ENCODE results near the gene B4GALNT3.

B4GALNT3 gene

DNA sequence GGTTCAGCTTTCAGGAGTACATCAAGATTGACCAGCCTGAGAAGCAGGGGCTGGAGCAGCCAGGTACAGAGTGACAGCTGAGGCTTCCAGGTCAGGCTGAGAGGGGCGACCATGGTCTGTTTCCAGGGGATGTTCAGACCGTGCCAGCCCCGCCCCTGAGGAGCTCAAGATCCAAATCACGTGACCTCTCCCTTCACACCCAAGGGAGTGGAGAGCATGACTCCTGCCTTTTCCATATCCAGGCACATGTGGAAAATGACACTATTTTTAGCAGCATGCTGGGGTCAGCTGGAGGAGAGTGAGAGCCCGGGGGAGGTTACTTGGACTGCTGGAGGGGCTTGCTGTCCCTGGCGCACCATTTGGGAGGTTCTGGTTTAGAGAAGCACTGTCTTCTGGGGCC lies 92.7 kb downstream of the B4GALNT3 start:
- peaks cover 21 to 35% of the 10 kb centered on the region in 2 donors for H3K4me1 Mint-ChIP-seq (ENCODE audit: low read depth in 2 of 2)
- H3K27ac Mint-ChIP-seq: peak overlapping the region; percentile 24 to 78
- no peak for ATAC-seq (replicated peaks)

DNA sequence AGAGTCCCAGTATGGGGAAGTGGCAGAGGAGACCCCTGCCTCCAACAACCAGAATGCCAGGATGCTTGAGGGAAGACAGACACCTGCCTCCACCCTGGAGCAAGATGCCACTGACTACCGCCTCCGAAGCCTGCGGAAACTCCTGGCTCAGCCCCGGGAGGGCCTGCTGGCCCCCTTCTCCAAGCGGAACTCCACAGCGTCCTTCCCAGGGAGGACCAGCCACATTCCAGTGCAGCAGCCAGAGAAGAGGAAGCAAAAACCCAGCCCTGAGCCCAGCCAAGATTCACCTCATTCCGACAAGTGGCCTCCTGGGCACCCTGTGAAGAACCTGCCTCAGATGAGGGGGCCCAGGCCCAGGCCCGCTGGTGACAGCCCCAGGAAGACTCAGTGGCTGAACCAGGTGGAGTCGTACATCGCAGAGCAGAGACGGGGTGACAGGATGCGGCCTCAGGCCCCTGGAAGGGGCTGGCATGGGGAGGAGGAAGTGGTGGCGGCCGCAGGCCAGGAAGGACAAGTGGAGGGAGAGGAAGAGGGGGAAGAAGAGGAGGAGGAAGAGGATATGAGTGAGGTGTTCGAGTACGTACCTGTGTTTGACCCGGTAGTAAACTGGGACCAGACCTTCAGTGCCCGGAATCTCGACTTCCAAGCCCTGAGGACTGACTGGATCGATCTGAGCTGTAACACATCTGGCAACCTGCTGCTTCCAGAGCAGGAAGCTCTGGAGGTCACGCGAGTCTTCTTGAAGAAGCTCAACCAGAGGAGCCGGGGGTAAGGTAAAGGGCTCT lies 93.7 kb downstream of the B4GALNT3 start:
- Mint-ChIP-seq H3K4me1 (ENCODE audit: low read depth in 2 of 2) (peaks cover 21 to 35% of the 10 kb centered on the region in 2 donors), H3K4me3 (peak overlapping the region; percentile 30 to 86), H3K36me3 (ENCODE audit: insufficient read depth) (peaks cover 3% of the 10 kb centered on the region), H3K27me3 (no peaks in the 10 kb centered on the region), H3K9me3 (no peaks in the 10 kb centered on the region), H3K27ac (peak overlapping the region; percentile 24 to 96)
- ATAC-seq (replicated peaks) (peak; percentile 66), DNase-seq (peak in 1 of 3 experiments; percentile 37)

More for the DNA sequence above, 92.7 kb downstream of the B4GALNT3 start:
- peak overlapping the region in 1 of 2 donors; percentile 86 for H3K4me3 Mint-ChIP-seq
- H3K36me3 Mint-ChIP-seq (ENCODE audit: insufficient read depth): peaks cover 4% of the 10 kb centered on the region
- H3K27me3 Mint-ChIP-seq: no peaks in the 10 kb centered on the region
- H3K9me3 Mint-ChIP-seq: no peaks in the 10 kb centered on the region
- no peak for DNase-seq

- H3K36me3 Mint-ChIP-seq (ENCODE audit: insufficient read depth): peaks cover 3% of the 10 kb centered on the region
- H3K4me1 Mint-ChIP-seq (ENCODE audit: low read depth in 2 of 2): peaks cover 24 to 35% of the 10 kb centered on the region in 2 donors
- H3K4me3 Mint-ChIP-seq: peak overlapping the region; percentile 30 to 86
- H3K27me3 Mint-ChIP-seq: no peaks in the 10 kb centered on the region
- DNase-seq (no peak), ATAC-seq (replicated peaks) (no peak)
- peak overlapping the region; percentile 24 to 96 for H3K27ac Mint-ChIP-seq
- H3K9me3 Mint-ChIP-seq: no peaks in the 10 kb centered on the region
Observed at GRCh38 chr12:554001-554285, 94.2 kb downstream of the B4GALNT3 start.

DNA sequence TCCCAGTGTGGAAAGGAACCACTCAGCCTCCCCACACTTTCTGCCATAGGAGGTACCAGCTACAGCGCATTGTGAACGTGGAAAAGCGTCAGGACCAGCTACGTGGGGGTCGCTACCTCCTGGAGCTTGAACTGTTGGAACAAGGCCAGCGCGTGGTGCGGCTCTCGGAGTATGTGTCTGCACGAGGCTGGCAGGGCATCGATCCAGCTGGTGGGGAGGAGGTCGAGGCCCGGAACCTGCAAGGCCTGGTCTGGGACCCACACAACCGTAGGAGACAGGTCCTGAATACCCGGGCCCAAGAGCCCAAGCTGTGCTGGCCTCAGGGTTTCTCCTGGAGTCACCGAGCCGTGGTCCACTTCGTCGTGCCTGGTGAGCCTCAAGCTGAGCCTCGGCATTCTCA lies 96.8 kb downstream of the B4GALNT3 start:
- H3K4me3 Mint-ChIP-seq: no peak overlapping the region
- H3K27me3 Mint-ChIP-seq: no peaks in the 10 kb centered on the region
- peaks cover 24 to 36% of the 10 kb centered on the region in 2 donors for H3K4me1 Mint-ChIP-seq (ENCODE audit: low read depth in 2 of 2)
- ATAC-seq (replicated peaks) (no peak), DNase-seq (no peak)
- no peak overlapping the region for H3K27ac Mint-ChIP-seq
- no peaks in the 10 kb centered on the region for H3K9me3 Mint-ChIP-seq
- peaks cover 3% of the 10 kb centered on the region for H3K36me3 Mint-ChIP-seq (ENCODE audit: insufficient read depth)

DNA sequence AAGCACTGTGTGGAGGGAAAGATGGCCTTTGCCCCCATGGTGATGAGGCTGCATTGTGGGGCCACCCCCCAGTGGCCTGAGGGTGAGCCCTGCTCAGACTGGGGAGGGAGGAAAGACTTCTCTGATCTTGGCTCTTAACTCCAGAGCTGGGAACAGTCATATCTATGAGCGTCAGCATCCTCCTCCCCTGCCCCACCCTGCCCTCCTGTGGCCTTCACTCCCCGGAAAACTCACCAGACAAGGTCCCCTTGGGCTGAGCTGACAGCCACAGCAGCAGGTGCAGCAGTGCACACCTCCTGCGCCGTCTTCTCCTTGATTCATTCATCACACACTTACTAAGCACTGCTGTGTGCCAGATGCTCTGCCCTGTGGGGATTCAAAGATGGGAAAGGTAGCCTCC lies 98.8 kb downstream of the B4GALNT3 start:
- H3K27ac Mint-ChIP-seq: peak overlapping the region in 1 of 2 donors; percentile 42
- peaks cover 6% of the 10 kb centered on the region for H3K36me3 Mint-ChIP-seq (ENCODE audit: insufficient read depth)
- H3K4me1 Mint-ChIP-seq (ENCODE audit: low read depth in 2 of 2): peaks cover 27 to 33% of the 10 kb centered on the region in 2 donors
- H3K9me3 Mint-ChIP-seq: no peaks in the 10 kb centered on the region
- DNase-seq (no peak), ATAC-seq (replicated peaks) (no peak)
- H3K27me3 Mint-ChIP-seq: no peaks in the 10 kb centered on the region
- H3K4me3 Mint-ChIP-seq: no peak overlapping the region

DNA sequence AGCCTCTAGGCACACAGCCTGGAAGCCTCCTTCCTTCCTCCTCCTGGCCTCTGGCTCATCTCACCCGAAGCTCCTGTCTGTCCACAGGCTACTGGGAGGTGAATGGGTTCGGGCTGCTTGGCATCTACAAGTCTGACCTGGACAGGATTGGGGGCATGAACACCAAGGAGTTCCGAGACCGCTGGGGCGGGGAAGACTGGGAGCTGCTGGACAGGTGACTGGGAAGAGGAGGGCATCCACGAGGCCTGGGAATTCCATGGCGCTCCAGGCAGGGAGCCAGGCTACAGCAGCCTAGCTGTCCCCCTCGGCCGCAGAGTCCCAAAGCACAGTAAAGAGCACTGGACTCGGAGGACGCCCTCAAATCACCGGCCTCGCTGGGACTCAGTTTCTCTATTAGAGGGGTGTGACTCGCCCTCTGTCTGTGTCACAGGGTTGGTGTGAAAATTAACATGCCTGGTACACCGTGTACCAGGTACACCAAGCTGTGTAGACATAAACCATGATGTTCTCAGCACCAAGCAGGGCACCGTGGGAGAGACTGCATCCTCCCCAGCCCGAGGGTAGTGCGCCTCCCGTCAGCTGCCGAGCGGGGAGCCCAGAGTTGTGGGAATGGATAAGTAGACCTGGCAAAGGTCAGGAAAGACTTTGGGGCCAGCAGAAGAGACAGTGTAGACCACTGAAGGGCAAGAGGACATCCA lies 99.6 kb downstream of the B4GALNT3 start:
- ATAC-seq (replicated peaks) (no peak), DNase-seq (no peak)
- Mint-ChIP-seq H3K4me1 (ENCODE audit: low read depth in 2 of 2) (peaks cover 30 to 35% of the 10 kb centered on the region in 2 donors), H3K9me3 (no peaks in the 10 kb centered on the region), H3K4me3 (peak overlapping the region in 1 of 2 donors; percentile 11), H3K27me3 (no peaks in the 10 kb centered on the region), H3K27ac (peak overlapping the region; percentile 17 to 42), H3K36me3 (ENCODE audit: insufficient read depth) (peaks cover 3% of the 10 kb centered on the region)

- no peak for ATAC-seq (replicated peaks)
Observed at GRCh38 chr12:559906-560455, 100.2 kb downstream of the B4GALNT3 start.

DNA sequence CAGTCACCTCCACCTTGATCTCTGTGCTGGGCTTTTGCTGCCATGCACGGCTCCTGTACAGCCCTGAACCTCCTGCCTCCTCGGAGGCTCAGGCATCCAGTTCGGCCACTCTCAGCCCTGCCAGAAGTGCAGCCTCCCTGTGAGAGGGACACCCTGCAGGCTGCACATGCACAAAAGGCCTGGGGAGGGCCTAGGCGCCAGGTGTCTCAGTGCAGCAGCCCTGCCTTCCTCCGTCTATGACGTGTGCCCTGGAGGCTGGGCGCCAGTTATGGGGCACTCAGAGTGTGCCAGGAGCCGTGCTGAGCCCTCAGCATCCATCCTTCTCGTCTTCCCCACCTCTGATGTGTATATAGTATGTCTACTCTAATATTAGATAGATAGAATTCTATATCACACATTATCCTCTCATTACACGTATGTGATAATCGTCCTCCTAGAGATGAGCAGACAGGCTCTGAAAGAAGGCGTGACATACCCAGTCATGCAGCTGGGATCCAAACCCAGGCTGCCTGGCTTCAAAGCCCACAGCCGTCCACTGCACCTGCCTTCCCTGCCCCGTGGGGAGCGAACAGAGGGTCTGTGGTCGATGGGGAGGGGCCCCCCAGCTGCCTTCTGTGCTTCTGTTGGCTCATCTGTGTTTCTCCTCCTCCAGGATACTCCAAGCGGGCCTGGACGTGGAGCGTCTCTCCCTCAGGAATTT lies 101.1 kb downstream of the B4GALNT3 start:
- Mint-ChIP-seq H3K27me3 (no peaks in the 10 kb centered on the region), H3K4me3 (no peak overlapping the region), H3K4me1 (ENCODE audit: low read depth in 2 of 2) (peaks cover 42% of the 10 kb centered on the region in 2 donors), H3K36me3 (ENCODE audit: insufficient read depth) (peaks cover 3% of the 10 kb centered on the region), H3K9me3 (no peaks in the 10 kb centered on the region), H3K27ac (peak overlapping the region; percentile 28 to 39)
- ATAC-seq (replicated peaks): no peak
- DNase-seq: no peak

More at GRCh38 chr12:559906-560455, 100.2 kb downstream of the B4GALNT3 start:
- peaks cover 3% of the 10 kb centered on the region for H3K36me3 Mint-ChIP-seq (ENCODE audit: insufficient read depth)
- no peak for DNase-seq
- no peaks in the 10 kb centered on the region for H3K27me3 Mint-ChIP-seq
- peak overlapping the region in 1 of 2 donors; percentile 11 for H3K4me3 Mint-ChIP-seq
- H3K4me1 Mint-ChIP-seq (ENCODE audit: low read depth in 2 of 2): peaks cover 35 to 38% of the 10 kb centered on the region in 2 donors
- H3K27ac Mint-ChIP-seq: peak overlapping the region in 1 of 2 donors; percentile 42
- no peaks in the 10 kb centered on the region for H3K9me3 Mint-ChIP-seq

- H3K4me3 Mint-ChIP-seq: no peak overlapping the region
- ATAC-seq (replicated peaks): no peak
- H3K4me1 Mint-ChIP-seq (ENCODE audit: low read depth in 2 of 2): peaks cover 47 to 48% of the 10 kb centered on the region in 2 donors
- no peak for DNase-seq
- peaks cover 3% of the 10 kb centered on the region for H3K36me3 Mint-ChIP-seq (ENCODE audit: insufficient read depth)
- no peaks in the 10 kb centered on the region for H3K27me3 Mint-ChIP-seq
- H3K9me3 Mint-ChIP-seq: no peaks in the 10 kb centered on the region
- peak overlapping the region; percentile 28 to 39 for H3K27ac Mint-ChIP-seq
Observed at GRCh38 chr12:561391-561705, 101.6 kb downstream of the B4GALNT3 start.

GRCh38 chr12:561908-562593 lies 102.3 kb downstream of the B4GALNT3 start:
- H3K27ac Mint-ChIP-seq: peak overlapping the region; percentile 95 to 97
- peaks cover 3% of the 10 kb centered on the region for H3K36me3 Mint-ChIP-seq (ENCODE audit: insufficient read depth)
- no peaks in the 10 kb centered on the region for H3K27me3 Mint-ChIP-seq
- ATAC-seq (replicated peaks) (no peak), DNase-seq (no peak)
- peaks cover 54 to 55% of the 10 kb centered on the region in 2 donors for H3K4me1 Mint-ChIP-seq (ENCODE audit: low read depth in 2 of 2)
- H3K9me3 Mint-ChIP-seq: no peaks in the 10 kb centered on the region
- peak overlapping the region; percentile 81 to 83 for H3K4me3 Mint-ChIP-seq

DNA sequence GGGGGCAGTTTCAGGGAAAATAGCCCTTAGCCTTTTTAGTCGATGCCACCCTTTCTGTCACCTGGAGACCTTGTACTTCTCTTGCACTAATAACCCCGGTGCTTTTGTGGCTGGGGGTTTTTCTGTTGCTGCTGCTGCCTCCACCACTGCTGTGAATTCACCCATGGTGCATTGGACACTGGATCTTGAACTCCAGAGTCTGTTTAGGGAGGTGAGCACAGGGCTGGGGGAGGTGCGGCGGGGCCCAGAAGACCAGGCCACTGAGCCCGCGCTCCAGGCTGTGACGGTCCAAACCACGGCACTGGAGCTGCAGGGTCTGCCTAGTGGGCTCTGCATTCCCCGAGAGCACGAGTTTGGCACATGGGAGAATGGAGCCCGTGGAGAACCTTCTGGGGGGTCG lies 102.9 kb downstream of the B4GALNT3 start:
- no peaks in the 10 kb centered on the region for H3K9me3 Mint-ChIP-seq
- H3K4me1 Mint-ChIP-seq (ENCODE audit: low read depth in 2 of 2): peaks cover 55 to 58% of the 10 kb centered on the region in 2 donors
- H3K36me3 Mint-ChIP-seq (ENCODE audit: insufficient read depth): peaks cover 3% of the 10 kb centered on the region
- no peaks in the 10 kb centered on the region for H3K27me3 Mint-ChIP-seq
- ATAC-seq (replicated peaks): no peak
- no peak for DNase-seq
- peak overlapping the region; percentile 81 to 83 for H3K4me3 Mint-ChIP-seq
- H3K27ac Mint-ChIP-seq: peak overlapping the region; percentile 95 to 97

DNA sequence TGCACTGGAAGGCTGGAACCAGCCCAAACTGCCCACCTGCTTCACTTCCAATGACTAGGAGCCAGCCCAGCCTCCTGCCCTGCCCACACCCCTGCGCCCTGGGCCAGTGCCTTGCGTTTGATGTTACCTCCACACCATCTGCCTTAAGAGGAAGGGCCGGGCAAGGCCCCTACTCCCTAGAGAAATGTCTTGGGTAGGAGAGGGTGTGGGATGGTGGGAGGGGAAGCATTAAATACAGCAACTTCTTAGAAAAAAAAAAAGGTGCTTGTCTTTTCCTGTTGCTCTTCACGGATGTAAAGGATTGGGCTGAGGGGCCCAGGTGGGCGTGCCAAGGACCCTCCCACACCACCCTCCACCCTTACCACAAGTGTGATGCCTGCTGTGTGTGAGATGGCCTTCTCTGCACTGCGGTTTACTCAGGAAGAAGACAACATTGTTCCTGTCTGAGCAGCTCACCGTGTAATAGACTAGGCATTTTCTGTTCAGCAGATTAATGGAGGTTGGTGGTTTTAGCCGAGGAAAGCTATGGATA lies 103.6 kb downstream of the B4GALNT3 start:
- peak; percentile 47 to 62 (median 57) for DNase-seq
- peak; percentile 94 for ATAC-seq (replicated peaks)
- no peaks in the 10 kb centered on the region for H3K27me3 Mint-ChIP-seq
- H3K4me3 Mint-ChIP-seq: peak overlapping the region; percentile 81 to 83
- peak overlapping the region; percentile 95 to 97 for H3K27ac Mint-ChIP-seq
- H3K9me3 Mint-ChIP-seq: no peaks in the 10 kb centered on the region
- H3K4me1 Mint-ChIP-seq (ENCODE audit: low read depth in 2 of 2): peaks cover 57 to 61% of the 10 kb centered on the region in 2 donors
- peaks cover 3% of the 10 kb centered on the region for H3K36me3 Mint-ChIP-seq (ENCODE audit: insufficient read depth)
